Effector CD8-positive, alpha-beta T cell (primary cell): ENCODE results near the gene SURF6.
A peak's percentile ranks its signal among the peaks of the same experiment; 100 is the strongest.

Experiments
- DNase-seq: peaks from one replicate; lab custom pipeline; 2025; lab: John Stamatoyannopoulos, UW

The SURF6 gene

DNA sequence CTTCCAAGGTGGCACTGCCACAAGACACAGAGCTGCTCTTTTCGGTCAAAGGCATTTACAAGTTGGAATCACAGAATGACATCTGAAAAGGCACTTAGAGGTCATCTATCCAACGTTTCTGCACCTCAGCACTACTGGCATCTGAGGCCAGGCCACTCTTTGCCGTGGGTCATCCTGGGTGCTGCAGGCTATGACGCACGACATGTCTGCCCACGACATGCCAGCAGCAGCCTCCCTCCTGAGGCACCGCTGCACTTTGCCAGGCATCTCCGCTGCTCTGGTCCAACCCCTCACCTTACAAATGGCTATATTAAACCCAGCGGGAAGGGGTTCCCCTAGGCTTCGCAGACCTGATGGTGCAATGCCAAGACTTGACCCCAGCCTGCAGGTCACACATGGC, 31.8 kb upstream of the SURF6 start:
- no peak for DNase-seq

DNA sequence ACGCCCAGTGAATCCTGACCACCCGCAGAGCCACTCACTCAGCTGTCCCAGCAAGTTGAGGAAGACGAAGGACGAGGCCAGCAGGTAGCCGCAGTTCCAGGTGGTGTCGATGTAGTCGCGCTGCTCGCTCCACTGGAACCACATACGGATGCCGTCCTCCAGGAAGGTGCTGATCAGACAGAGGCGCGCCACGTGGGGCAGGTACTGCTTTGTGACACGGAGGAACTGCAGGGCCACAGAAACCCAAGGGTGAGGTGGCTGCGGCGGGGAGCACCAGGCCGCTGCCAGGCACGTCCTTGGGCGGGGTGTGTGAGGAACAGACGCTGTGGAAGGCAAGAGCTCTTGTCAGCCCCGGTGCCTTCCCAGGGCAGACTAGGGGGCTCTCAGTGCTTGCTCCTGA, 31.2 kb upstream of the SURF6 start:
- DNase-seq: no peak

DNA sequence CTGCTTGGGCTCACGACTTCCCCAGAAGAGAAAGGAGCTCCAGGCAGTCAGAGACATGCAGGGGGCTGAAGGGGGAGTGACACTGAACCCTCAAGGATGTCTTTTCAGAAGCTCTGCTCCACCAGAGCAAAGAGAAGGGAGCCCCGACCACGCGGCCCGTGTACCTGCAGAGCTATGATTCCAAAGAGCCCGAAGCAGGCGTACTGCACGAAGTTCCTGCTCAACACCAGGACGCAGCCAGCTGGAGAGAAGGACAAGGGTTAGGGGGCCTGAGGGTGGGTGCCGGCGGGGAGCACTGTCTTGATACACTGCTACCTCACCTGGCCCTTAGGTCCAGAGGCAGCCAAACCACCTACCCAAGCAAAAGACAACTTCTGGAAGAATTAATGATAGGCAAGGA, 30.4 kb upstream of the SURF6 start:
- DNase-seq: no peak

DNA sequence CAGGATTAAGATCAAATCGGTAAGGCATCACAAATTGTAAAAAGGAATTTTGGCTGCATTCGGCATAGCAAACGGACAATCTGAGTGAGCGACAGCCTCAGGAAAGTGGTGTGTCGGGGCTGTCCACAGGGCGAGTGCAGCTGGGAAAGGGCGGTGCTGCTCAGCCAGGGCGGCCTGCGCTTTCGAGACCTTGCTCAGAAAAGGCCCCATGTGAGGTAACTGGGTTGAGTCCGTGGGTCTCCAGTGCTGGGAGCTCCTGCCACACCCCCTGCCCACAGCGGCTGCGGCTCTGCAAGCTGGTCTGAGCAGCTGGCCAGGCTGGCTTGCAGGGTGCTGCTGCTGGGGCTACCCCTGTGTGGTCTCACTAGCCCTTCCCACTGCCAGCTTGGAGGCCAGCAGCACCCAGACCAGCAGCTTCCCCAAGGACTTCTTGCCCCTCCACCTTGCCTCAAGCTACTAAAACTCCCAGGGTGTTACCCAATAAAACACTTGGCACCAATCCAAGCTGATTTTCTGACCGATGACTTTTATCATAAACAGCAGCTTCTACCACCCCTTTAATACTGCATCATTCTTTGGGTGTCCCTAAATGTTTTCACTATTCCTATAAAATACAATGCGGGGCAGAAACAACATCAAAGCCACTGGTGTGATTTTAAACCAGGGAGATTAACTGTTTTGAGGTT, 26.5 kb upstream of the SURF6 start:
- DNase-seq: no peak

DNA sequence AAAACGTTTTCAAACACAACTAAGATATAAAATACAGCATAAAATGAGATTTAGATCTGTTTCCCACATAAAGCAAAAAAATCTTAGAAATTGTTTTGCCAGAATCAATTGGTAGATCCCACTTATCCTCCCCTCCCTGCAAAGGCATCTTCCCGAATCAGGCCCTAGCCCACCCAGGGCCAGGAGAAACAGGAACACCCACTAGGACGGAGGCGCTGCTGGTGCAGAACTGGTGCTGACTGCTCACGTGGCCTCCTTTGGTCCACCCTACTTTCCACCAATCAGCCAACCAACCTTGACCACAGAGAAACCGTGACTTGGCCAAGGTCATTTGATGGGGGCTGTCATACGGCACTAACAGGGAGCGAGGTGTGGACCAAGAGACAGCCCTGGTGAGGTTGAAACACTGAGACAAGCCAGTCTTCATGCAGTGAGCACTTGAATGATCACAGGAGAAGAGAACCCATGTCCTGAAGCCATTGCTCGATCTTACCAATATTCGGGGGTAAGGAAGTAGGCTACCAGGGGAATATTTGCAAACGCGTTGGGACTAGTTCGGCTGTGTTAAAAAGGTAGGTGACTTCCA, 25.6 kb upstream of the SURF6 start:
- no peak for DNase-seq

DNA sequence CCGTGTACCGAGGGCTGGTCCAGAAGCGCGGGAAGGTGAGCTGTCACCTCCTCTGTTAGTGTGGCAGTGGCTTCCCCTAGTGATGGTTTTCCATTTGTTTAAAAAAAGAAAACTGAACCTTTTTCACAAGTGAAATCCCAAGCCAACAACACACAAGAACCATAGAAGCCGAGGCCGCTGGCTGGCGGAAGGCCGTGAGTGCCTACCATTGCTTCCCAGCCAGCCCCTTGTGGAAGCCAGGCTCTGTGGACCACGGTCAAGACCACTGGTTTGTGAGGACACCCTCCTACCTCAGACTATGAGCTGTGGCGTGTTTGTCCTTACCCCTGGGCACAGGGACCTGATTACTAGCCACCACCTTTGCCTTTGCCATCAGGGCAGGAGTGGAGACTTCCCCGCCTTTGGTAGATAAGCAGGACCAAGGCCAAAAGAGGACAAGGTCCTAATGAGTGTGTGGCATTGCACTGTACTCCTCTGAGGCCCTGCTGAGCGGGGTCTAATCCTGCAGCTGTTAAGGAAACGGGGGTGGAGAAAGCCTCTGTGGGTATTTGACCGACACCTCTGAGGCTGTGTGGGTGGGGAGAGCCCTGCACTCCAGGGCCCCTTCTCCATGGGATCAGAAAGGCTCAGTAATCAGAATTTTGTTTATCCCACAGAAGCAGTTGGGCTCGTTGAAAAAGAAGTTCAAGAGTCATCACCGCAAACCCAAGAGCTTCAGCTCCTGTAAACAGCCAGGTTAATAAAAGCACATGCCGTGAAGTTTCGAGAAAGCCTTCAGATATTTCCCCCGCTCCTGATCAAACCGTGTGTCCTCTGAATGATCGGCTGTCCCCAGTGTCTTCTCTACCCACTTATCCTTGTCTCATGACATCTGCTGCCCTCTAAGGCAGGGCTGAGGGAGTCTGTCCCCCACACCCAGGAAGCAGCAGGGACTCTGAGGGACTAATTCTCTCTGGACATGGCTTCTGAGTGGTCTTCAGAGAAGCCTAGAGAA, 24.7 kb upstream of the SURF6 start:
- no peak for DNase-seq

DNA sequence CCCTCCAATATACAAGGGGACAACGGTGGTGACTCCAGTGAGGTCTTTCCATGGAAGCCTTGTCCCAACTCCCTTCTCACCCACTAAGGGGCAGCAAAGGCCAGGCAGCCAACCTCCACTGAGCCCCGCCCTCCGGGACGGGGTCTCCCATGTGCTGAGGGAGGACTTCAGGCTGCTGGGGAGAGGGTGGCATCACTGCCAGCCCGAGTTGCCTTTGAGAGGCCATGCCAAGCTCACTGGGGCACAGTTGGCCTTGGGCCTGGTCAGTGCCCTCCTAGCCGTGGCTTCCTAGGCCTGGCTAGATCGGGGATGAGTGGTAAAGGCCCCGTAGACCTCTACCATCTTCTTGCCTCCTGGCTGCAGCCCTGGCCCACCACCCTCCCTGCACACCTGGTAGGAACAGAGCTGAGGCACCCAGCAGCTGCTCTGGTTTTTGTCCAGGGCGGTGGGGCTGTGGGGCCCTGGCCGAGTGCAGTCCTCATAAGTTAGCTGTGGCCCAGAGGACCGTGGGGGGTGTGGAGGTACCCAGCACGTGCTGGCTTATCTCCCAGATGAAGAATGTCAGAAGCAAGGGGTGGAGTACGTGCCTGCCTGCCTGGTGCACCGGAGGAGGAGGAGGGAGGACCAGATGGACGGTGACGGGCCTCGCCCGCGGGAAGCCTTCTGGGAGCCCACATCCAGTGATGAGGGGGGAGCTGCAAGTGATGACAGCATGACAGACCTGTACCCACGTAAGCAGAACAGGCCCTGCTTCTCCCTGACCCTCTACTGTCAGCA, 23.6 kb upstream of the SURF6 start:
- no peak for DNase-seq

DNA sequence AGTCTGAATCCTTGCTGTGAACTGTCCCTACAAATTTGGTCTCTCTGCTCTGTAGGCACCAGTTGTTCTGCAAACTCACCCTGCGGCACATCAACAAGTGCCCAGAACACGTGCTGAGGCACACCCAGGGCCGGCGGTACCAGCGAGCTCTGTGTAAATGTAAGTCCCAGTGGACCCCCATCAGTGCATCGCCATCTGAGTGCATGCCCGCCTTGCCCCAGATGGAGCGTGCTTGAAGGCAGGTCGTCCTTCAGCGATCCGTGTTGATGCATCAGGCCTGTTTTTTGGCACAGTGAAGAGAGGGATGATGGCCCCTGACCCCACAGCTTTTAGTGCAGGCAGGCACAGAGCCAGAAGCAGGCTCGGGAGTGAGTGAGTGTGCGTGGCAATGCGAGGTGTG, 21.7 kb upstream of the SURF6 start:
- DNase-seq: no peak

DNA sequence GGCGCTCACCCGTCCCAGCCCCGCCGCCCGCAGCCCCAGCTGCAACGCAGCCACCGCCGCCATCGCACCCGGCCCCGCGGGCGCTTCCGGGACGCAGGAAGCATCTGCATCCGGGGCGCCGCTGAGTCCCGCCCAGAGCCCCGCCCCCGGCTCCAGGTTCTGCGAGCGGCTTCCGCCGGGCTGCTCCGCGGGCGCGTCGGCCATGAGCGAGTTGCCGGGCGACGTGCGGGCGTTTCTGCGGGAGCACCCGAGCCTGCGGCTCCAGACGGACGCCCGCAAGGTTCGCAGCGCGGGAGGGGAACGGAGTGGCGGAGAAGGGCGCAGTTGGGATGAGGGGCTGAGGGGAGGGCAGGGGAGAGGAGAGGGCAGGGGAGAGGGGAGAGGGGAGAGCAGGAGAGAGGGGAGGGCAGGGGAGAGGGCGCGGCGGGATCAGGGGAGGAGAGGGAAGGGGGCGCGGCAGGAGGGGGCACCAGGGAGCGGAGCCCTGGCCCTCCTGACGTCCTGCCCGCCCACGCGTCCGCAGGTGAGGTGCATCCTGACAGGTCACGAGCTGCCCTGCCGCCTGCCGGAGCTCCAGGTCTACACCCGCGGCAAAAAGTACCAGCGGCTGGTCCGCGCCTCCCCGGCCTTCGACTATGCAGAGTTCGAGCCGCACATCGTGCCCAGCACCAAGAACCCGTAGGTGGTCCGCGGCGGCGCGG, 20.6 kb upstream of the SURF6 start, which contains the start of the genes SURF1 and SURF2:
TSS of gene SURF1 (minus strand) at position 97 of the 701 bp plus-strand sequence. CDS start at position 63, 34 bp downstream.
TSS of gene SURF2 (plus strand) at position 160 of the 701 bp plus-strand sequence. CDS start at position 203, 43 bp downstream.
- DNase-seq: peak; percentile 77

DNA sequence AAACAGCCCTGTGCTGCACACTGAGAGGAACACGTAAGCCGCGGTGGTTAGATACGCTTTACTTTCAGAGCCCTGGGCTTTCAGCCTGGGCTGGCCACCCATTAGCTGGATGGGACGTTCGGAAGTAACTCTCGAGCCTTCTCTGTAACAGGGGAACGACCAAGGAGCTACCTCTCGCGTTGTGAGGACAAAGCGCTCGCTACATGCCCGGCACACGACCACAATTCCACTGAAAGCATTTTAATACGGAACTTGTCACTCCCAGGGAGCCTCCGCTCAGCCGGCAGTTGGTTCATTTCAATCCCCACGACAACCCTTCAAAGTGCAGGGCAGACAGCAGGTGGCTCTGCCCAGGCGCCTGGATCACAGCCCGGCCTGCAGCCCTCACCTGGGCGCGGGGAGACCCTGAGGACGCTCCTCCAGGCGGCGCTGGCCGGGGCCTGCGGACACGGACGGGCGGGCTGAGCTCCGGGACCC, 19.9 kb upstream of the SURF6 start:
- DNase-seq: no peak

DNA sequence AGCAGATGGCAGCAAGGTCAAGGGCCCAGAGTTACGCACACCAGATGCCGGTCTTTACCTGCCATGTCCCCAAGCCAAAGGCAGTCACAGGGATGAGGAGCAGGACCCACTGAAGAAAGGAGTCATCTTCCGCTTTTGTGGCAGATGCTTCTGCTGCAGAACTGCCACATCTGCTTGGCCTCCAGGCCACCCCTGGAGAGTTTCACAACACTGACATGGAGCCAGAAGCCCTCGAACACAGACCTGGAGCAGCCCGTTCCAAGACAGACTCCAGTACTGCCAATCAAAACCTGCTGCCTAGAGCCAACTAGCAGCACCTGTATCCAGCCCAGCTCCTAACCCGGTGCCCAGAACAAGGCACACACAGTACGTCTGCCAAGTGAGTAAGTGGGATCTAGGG, 18.8 kb upstream of the SURF6 start:
- DNase-seq: no peak

DNA sequence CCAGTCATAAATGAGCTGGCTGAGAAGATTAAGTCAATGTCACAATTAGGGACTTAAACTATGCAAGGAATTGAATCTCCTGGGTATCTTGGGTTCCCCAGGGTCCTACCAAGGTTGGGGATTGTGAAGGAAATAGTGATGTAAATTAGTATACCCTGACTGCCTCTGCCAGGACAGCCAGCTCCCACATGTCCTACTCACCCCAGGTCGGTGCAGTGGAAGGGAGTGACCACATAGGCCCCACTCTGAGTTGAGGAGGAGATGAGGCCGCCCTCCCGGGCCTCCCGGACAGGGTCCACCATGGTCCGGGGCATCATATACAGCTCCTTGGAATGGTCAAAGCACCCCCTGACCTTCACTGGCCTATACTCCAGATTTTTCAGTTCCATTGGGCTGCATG, 17.6 kb upstream of the SURF6 start:
- no peak for DNase-seq

DNA sequence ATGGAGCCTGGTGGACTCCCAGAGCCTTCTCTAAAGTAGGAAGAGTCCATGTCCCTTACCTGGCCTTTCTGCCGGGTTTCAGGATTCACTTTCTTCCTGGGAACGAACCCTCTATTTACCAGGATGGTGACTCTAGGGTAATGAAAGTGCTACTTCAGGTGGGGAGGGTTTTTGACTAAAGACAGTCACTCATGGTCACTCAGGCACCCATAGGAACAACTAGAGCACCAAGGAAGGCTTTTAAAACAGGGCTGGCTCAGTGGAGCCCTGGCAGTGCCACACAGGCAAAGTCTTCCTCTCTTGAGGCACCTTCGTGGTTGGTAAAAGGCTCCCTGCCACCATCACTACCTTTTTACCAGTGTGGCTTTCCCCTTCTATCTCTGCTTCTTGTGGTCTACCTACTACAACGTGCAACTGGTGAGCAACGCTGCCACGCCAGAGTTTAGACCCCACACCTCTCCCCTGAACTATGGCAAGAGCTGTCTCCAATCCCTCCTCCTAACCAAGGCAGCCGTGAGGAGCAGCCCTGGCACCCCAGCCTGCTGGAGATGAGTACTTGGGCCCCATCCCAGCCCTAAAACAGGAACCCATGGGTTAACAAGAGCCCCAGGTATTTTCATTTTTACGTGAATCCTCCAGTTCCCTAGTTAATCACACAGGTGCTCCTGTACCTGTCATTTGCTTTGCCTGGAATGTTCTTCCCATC, 16.8 kb upstream of the SURF6 start:
- no peak for DNase-seq

DNA sequence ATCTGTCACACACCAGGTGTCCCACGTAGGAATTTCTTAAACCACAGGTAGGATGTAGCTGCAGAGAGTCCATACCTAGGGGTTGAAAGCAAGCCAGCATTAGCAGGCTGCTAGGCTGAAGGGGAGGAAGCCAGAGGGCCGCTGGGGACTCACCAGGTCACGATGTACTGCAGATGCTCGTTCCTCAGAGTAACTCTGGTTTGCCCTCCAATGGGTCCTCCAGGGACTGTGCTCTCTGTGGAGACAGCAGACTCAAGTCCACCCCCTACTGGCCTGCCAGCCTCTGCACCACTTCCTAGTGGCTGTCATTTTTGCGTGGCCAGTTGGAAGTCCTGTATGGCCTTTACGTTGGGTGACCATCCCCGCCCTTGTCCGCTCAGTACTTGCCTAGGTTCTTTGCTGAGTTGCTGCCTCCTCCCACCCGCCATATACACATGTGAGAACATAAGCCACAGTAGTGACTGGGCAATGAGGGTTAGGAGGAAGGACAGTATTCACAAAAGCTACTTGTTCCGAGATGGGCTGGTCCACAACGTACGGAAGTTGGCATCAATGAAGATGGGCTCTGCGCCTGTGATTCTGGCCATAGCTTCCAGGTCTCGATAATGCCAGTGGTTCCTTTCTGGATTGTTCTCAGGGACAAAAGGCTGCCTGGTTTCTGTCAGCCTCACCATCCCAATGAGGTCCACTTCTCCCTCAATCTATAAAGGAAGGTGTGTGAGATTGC, 16.1 kb upstream of the SURF6 start:
- DNase-seq: no peak

DNA sequence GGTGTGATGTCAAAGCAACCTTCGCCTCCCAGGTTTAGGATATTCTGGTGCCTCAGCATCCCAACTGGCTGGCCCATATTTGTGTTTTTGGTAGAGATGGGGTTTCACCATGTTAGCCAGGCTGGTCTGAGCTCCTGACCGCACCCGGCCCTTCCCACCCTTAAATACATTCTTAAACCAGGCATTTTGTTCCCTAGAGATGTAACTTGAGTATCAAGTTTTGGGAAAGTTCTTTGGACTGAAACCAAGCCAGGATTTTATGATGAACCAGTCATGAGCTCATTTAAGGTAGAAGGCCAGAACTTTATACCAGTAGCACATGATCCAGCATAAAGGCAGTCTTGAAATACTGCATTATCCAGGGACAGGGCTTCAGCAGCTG, 15.5 kb upstream of the SURF6 start:
- DNase-seq: no peak

DNA sequence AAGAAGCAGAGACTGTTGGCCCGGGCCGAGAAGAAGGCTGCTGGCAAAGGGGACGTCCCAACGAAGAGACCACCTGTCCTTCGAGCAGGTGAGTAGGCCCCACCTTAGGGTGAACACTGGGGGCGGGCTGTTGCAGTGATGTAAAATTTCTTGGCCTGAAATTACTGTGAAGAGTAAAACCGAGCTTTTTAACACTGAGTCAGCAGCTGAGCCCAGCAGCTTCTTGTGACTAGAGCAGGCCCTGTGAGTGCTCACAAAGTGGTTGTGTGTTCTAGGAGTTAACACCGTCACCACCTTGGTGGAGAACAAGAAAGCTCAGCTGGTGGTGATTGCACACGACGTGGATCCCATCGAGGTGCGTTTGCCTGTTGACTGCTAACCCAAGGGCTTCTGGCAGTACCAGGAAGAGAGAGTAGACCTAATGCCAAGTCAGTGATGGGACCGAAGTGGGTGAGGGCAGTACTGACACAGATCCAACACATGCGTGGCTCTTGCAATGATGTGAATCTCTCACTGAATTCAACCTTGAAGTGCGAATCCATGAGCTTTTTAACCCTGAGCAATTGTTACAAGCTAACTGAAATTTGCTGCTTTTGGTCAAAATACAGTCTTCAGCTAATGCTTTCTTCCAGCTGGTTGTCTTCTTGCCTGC, 14.1 kb upstream of the SURF6 start:
- DNase-seq: no peak

DNA sequence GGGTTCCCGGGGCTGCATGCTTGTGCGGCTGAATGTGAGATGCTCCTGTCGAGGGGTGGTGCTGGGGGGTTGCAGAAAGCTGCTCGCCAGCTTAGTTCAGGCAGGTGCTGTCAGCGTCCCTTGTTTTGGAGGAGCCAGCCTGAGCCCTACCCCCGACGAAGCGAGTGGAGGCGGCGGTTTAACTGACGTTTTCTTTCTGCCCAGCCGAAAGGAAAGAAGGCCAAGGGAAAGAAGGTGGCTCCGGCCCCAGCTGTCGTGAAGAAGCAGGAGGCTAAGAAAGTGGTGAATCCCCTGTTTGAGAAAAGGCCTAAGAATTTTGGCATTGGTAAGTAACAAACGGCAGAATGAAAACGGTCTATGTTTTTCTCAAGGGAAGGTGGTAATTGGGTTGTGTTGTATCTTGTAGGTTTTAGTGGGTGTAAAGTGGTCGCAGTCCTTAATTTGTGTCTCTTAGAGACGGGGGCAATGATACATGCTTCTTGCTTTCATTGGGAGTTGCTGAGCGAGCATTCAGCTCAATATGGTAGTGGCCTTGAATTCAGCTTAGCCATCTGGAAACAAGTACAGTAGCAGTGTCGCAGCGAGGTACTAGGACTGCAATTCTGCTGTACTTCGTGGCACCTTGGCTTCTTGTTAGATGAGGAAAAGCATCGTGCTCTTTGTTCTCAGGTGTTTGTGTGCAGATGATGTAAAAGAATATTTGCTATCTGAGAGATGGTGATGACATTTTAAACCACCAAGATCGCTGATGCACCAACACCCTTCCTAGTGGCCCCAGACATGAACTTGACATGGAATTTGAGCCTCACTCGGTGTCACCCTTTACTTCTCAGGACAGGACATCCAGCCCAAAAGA, 13.0 kb upstream of the SURF6 start:
- no peak for DNase-seq
